D721Med (cell line): Measurements from ENCODE around the gene DYRK2.
A peak's percentile ranks its signal among the peaks of the same experiment; 100 is the strongest.

Experiments
- DNase-seq: peaks from one replicate; pipeline ENCODE4 v3.0.0; 2011; ENCODE audit warnings: low spot score; ENCODE audit not compliant: insufficient read length
- FAIRE-seq: peaks from 2 replicates; lab custom pipeline; 2011; peaks lifted over from hg19 to GRCh38; lab: Jason Lieb, UNC
- CTCF ChIP-seq: IDR thresholded peaks from 2 replicates; pipeline ENCODE4 v1.5.1; 2012; ENCODE audit warnings: mild to moderate bottlenecking, control low read depth; ENCODE audit not compliant: insufficient read depth; ENCODE audit errors: missing control alignments

DYRK2 gene

GRCh38 chr12:67648521-67649260 lies at the start of gene DYRK2:
TSS of gene DYRK2 (plus strand) at chr12:67648745. CDS start at chr12:67649134, 389 bp downstream.
- TF ChIP-seq CTCF: no peak
- no peak for FAIRE-seq
- DNase-seq: peak; percentile 63

GRCh38 chr12:67599691-67600090 lies 48.9 kb upstream of the DYRK2 start:
- DNase-seq (no peak), FAIRE-seq (no peak)
- TF ChIP-seq CTCF: no peak

- no peak for FAIRE-seq
- TF ChIP-seq CTCF: no peak
- no peak for DNase-seq
Observed at GRCh38 chr12:67601126-67601525, 47.4 kb upstream of the DYRK2 start.

- DNase-seq (no peak), FAIRE-seq (peak; percentile 85)
- TF ChIP-seq CTCF: no peak
Observed at GRCh38 chr12:67609226-67609870, 39.2 kb upstream of the DYRK2 start.

- no peak for DNase-seq
- TF ChIP-seq CTCF: no peak
- no peak for FAIRE-seq
Observed at GRCh38 chr12:67613040-67613439, 35.5 kb upstream of the DYRK2 start.

- no peak for FAIRE-seq
- no peak for TF ChIP-seq CTCF
- no peak for DNase-seq
Observed at GRCh38 chr12:67617629-67618028, 30.9 kb upstream of the DYRK2 start.

GRCh38 chr12:67618303-67618702 lies 30.2 kb upstream of the DYRK2 start:
- DNase-seq: no peak
- TF ChIP-seq CTCF: no peak
- FAIRE-seq: no peak
